Measurements from ENCODE around the gene SMAD9. TPM values are rescaled to one million over a fixed set of nuclear protein-coding genes. Genes with fewer than 3 reads are reported as not detected.

SMAD9 gene
- total and polyA plus RNA-seq, 2 donors (not counting 1 experiment from before 2014, with no cell fraction given): 3.5 to 4.8 TPM

DNA sequence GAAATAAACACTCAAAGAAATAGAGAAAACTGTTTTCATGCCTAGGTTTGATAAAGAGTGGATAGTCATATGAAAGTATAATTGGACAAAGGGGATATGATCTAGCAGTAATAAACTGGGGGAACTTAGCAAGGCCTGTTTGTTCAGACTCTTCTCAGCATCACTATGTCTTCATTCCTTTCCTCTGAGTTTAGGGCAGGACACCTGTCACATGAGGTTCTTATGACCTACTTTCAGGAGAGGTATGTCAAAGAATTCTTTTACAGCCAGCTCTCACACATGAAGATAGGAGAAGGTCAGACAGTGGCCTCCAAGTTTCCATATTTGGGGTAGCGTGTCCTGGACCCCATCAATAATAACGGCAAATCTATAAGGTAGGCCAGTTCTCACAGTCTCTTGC, 112.4 kb downstream of the SMAD9 start:
- Histone ChIP-seq H3K79me2 (ENCODE audit: control insufficient read depth, insufficient read depth, low read length) (no peaks in the 10 kb centered on the region), H4K20me1 (ENCODE audit: control insufficient read depth, extremely low read depth, insufficient read depth, low read length) (no peaks in the 10 kb centered on the region), H3K27me3 (ENCODE audit: control insufficient read depth, insufficient read depth, low read length) (no peaks in the 10 kb centered on the region), H3K4me2 (ENCODE audit: extremely low read depth, insufficient read depth, low read length) (no peak overlapping the region), H3K36me3 (ENCODE audit: control insufficient read depth, insufficient read depth, low read length) (no peaks in the 10 kb centered on the region), H3K4me1 (ENCODE audit: control insufficient read depth, extremely low read depth, insufficient read depth, low read length) (no peaks in the 10 kb centered on the region), H2AFZ (ENCODE audit: low read length) (no peak overlapping the region), H3K27ac (ENCODE audit: insufficient read depth, low read length) (no peak overlapping the region), H3K9ac (ENCODE audit: insufficient read depth, low read length) (no peak overlapping the region), H3K4me3 (replicated peaks in 1 of 4; ENCODE audit: control extremely low read depth in 1 of 4, insufficient read depth in 1 of 4, low read depth in 3 of 4, low read length in 4 of 4) (no peak overlapping the region), H3K9me3 (ENCODE audit: control insufficient read depth, insufficient read depth, low read depth, low read length) (no peaks in the 10 kb centered on the region)
- DNase-seq (ENCODE audit: low read depth in 2 of 2): no peak
- TF ChIP-seq EZH2 (IDR thresholded peaks at IDR 0.05; ENCODE audit: low read length, missing control alignments): no peak
- TF ChIP-seq, protein P1, sequence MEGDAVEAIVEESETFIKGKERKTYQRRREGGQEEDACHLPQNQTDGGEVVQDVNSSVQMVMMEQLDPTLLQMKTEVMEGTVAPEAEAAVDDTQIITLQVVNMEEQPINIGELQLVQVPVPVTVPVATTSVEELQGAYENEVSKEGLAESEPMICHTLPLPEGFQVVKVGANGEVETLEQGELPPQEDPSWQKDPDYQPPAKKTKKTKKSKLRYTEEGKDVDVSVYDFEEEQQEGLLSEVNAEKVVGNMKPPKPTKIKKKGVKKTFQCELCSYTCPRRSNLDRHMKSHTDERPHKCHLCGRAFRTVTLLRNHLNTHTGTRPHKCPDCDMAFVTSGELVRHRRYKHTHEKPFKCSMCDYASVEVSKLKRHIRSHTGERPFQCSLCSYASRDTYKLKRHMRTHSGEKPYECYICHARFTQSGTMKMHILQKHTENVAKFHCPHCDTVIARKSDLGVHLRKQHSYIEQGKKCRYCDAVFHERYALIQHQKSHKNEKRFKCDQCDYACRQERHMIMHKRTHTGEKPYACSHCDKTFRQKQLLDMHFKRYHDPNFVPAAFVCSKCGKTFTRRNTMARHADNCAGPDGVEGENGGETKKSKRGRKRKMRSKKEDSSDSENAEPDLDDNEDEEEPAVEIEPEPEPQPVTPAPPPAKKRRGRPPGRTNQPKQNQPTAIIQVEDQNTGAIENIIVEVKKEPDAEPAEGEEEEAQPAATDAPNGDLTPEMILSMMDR (conservative IDR thresholded peaks at IDR 0.05 in 1 of 2, IDR thresholded peaks at IDR 0.05 in 1 of 2; ENCODE audit: low read depth in 1 of 2, low read length in 2 of 2): no peak

DNA sequence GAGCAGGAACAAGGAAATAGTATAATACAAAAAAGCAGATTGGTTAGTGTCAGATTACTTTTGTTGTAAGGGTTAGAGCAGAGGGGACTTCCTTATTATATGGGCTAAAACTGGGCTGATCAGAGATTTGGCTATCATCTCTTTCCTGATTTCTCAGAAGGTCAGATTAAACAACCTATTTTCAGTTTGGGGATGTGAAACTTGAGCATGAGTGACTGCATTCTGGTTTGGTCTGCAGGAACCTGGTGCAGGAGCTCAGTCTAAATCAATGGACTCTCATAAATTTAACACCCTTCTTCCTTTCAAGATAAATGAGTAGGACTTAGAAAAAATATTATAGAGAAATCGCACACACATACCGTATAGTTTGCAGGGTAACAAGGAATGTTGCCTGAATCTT, 113.9 kb downstream of the SMAD9 start:
- Histone ChIP-seq H3K27me3 (ENCODE audit: control insufficient read depth, insufficient read depth, low read length) (no peaks in the 10 kb centered on the region), H3K9ac (ENCODE audit: insufficient read depth, low read length) (no peak overlapping the region), H3K79me2 (ENCODE audit: control insufficient read depth, insufficient read depth, low read length) (no peaks in the 10 kb centered on the region), H4K20me1 (ENCODE audit: control insufficient read depth, extremely low read depth, insufficient read depth, low read length) (no peaks in the 10 kb centered on the region), H3K4me3 (replicated peaks in 1 of 4; ENCODE audit: control extremely low read depth in 1 of 4, insufficient read depth in 1 of 4, low read depth in 3 of 4, low read length in 4 of 4) (no peak overlapping the region), H3K36me3 (ENCODE audit: control insufficient read depth, insufficient read depth, low read length) (no peaks in the 10 kb centered on the region), H3K4me2 (ENCODE audit: extremely low read depth, insufficient read depth, low read length) (no peak overlapping the region), H3K9me3 (ENCODE audit: control insufficient read depth, insufficient read depth, low read depth, low read length) (no peaks in the 10 kb centered on the region), H3K4me1 (ENCODE audit: control insufficient read depth, extremely low read depth, insufficient read depth, low read length) (no peaks in the 10 kb centered on the region), H3K27ac (ENCODE audit: insufficient read depth, low read length) (no peak overlapping the region), H2AFZ (ENCODE audit: low read length) (no peak overlapping the region)
- DNase-seq (ENCODE audit: low read depth in 2 of 2): no peak
- TF ChIP-seq EZH2 (IDR thresholded peaks at IDR 0.05; ENCODE audit: low read length, missing control alignments): no peak
- TF ChIP-seq, protein P1 (conservative IDR thresholded peaks at IDR 0.05 in 1 of 2, IDR thresholded peaks at IDR 0.05 in 1 of 2; ENCODE audit: low read depth in 1 of 2, low read length in 2 of 2): no peak

DNA sequence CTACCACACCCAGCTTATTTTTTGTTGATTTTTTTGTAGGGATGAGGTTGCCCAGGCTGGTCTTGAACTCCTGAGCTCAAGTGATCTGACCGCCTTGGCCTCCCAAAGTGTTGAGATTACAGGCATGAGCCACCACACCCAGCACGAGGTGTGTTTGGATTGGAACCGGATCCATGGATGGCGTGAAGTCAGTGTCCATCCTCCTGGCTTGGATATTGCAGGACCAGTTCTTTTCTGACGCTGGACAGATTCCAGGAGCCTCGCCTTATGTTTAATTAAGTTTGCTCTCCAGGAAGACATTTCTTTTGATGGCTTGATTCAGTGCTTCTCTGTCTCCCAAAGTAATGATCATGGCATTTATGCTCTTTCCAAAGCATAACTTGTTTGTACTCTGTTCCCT, 115.5 kb downstream of the SMAD9 start:
- Histone ChIP-seq H2AFZ (ENCODE audit: low read length) (no peak overlapping the region), H3K36me3 (ENCODE audit: control insufficient read depth, insufficient read depth, low read length) (no peaks in the 10 kb centered on the region), H3K9me3 (ENCODE audit: control insufficient read depth, insufficient read depth, low read depth, low read length) (no peaks in the 10 kb centered on the region), H3K4me2 (ENCODE audit: extremely low read depth, insufficient read depth, low read length) (no peak overlapping the region), H3K27me3 (ENCODE audit: control insufficient read depth, insufficient read depth, low read length) (no peaks in the 10 kb centered on the region), H3K27ac (ENCODE audit: insufficient read depth, low read length) (no peak overlapping the region), H4K20me1 (ENCODE audit: control insufficient read depth, extremely low read depth, insufficient read depth, low read length) (no peaks in the 10 kb centered on the region), H3K79me2 (ENCODE audit: control insufficient read depth, insufficient read depth, low read length) (no peaks in the 10 kb centered on the region), H3K4me3 (replicated peaks in 1 of 4; ENCODE audit: control extremely low read depth in 1 of 4, insufficient read depth in 1 of 4, low read depth in 3 of 4, low read length in 4 of 4) (no peak overlapping the region), H3K9ac (ENCODE audit: insufficient read depth, low read length) (no peak overlapping the region), H3K4me1 (ENCODE audit: control insufficient read depth, extremely low read depth, insufficient read depth, low read length) (no peaks in the 10 kb centered on the region)
- TF ChIP-seq EZH2 (IDR thresholded peaks at IDR 0.05; ENCODE audit: low read length, missing control alignments): no peak
- TF ChIP-seq, protein P1 (conservative IDR thresholded peaks at IDR 0.05 in 1 of 2, IDR thresholded peaks at IDR 0.05 in 1 of 2; ENCODE audit: low read depth in 1 of 2, low read length in 2 of 2): no peak
- no peak for DNase-seq (ENCODE audit: low read depth in 2 of 2)
